ENCODE measurements around the gene RAB6B.

DNA sequence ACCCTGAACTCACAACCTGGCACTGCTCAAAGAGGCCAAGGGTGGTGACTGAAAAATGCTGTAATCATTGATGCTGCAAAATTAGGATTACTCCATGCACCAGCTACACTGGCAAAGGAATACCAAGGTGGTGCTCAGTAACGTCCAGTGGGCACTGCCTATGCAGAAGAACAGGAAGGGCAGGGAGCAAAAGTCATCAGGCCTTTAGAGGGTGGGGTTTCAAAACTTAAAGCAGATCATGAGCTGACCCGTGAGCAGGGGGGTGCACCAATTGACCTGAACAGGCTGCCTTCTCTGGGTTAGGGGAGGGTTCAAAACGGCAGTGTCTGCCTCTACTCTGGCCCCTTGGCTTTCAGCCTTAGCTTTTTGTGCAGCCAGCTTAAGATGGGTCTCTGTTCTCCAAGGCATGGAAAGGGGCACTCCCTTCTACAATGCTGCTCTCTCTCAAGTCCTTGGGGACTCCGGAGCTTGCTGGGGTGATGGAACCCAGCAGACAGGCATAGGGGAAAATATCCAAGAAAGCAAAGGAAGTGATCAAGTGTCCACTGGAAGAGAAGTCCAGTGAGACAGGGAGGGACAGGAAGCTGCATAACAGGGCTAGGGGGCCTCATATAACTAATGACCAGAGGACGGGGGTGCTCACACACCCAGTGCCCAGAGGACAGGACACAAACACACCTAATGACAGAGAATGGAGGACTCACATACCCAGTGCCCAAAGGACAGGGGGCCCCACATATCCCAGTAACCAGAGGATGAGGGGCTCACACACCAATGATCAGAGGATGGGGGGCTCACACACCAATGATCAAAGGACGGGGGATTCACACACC lies 11.4 kb downstream of the RAB6B start:
- no peak for TF ChIP-seq POLR2A (IDR thresholded peaks at IDR 0.05)
- TF ChIP-seq, protein P1, sequence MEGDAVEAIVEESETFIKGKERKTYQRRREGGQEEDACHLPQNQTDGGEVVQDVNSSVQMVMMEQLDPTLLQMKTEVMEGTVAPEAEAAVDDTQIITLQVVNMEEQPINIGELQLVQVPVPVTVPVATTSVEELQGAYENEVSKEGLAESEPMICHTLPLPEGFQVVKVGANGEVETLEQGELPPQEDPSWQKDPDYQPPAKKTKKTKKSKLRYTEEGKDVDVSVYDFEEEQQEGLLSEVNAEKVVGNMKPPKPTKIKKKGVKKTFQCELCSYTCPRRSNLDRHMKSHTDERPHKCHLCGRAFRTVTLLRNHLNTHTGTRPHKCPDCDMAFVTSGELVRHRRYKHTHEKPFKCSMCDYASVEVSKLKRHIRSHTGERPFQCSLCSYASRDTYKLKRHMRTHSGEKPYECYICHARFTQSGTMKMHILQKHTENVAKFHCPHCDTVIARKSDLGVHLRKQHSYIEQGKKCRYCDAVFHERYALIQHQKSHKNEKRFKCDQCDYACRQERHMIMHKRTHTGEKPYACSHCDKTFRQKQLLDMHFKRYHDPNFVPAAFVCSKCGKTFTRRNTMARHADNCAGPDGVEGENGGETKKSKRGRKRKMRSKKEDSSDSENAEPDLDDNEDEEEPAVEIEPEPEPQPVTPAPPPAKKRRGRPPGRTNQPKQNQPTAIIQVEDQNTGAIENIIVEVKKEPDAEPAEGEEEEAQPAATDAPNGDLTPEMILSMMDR (IDR thresholded peaks at IDR 0.05) = no peak

Measured in right lobe of liver (tissue), 4 donors.